HG03108 (cell line): ENCODE measurements around the gene GNB1L.

ENCODE experiments used
- ATAC-seq: cut with Tn5 transposase; IDR thresholded peaks from one replicate; pipeline ENCODE4 v1.9.1; 2021; ENCODE audit warnings: moderate library complexity; ENCODE audit not compliant: unreplicated experiment

The GNB1L gene

DNA sequence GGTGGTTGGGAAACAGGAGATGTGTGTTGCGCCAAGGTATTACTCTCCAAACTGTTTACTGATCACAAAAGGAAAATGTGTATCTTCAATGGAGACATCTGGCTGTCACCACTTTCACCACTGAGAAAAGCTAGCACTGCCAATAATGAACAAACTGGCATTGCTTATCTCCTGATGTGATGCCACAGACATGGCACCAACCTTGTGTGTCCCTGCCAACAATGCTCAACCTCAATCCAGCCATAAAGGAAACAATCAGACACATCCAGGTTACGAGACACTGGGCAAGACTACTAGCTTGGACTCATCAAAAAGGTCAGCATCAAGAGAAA, 28.1 kb downstream of the GNB1L start:
- no peak for ATAC-seq

DNA sequence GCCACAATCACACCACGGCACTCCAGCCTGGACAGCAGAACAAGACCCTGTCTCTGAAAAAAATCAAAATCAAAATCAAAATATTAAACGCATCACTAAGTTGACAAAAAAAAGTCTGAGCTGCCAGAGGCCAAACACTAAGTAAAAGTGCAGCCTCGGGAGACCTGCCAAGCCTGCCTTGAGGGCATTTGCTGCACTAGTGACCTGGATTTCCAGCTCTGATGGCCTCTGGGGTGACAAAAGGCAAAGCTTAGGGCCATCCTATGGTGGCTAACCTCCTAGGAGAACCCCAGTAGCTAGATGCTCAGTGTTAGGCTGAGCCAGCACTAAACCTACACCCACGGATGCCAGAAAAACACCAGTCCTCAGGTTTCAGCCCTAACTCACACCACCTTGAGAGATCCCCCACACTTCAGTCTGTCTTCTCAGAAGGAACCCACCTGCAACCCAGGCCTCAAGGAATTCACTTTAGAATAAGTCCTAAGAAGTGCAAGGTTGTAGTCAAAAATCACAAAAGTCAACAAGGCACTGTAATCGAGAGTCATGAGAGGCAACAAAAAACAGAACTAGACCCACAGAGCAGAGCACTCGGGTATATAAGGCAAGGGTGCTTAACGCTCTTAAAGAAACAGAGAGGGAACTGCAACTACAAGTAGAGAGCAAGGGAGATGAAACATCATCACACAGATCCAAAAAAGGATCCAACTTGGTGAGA, 28.6 kb downstream of the GNB1L start:
- no peak for ATAC-seq

GRCh38 chr22:19824926-19825339, 29.7 kb downstream of the GNB1L start:
- ATAC-seq = no peak

DNA sequence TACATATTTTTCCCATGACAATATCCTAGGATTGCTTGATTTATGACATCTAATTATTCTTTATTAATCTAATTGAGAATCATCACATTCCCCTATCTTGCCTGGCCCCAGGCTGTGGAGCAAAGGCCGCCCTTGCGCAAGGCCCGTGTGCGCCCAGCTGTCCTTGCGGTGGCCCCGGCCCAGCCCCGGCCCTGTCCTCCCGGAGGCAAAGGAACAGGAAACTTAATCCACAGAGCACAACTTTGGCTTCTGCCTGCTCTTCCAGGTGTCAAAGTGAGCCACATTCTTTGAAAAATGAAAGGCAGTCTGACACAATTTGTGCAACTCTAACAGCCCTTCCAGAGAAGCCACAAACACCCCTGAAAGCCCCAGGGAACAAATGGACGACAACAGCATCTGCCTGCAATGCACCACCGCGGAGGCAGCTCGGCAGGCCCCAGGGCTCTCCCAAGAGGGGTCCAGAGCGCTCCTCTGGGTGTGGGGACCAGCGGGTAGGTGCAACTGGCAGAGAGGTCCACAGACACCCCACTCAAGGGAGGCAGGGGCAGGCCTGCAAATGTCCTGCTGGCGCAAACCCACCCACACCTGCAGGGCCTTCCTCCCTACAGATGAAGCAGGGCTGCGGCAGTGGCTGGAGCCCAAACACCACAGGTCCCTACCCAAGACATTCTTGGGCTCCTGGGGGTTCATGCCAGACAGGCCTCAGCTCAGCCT, 30.3 kb downstream of the GNB1L start:
- no peak for ATAC-seq

DNA sequence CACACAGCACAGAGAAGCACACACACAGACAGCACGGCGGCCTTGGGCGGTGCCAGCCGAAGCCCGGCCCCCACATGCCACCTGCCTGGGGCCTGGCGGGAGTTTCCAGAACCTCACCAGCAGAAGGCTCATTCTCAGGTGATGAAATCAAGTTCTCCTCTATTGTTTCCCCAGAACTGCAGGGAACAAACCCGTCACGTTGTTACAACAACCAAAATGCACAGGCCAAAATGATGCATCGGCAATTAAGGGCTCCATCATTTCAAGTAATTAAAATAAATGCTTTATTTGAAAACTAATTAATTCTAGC, 30.8 kb downstream of the GNB1L start:
- ATAC-seq = no peak

- ATAC-seq = no peak
Observed at GRCh38 chr22:19823191-19823901, 31.3 kb downstream of the GNB1L start.

DNA sequence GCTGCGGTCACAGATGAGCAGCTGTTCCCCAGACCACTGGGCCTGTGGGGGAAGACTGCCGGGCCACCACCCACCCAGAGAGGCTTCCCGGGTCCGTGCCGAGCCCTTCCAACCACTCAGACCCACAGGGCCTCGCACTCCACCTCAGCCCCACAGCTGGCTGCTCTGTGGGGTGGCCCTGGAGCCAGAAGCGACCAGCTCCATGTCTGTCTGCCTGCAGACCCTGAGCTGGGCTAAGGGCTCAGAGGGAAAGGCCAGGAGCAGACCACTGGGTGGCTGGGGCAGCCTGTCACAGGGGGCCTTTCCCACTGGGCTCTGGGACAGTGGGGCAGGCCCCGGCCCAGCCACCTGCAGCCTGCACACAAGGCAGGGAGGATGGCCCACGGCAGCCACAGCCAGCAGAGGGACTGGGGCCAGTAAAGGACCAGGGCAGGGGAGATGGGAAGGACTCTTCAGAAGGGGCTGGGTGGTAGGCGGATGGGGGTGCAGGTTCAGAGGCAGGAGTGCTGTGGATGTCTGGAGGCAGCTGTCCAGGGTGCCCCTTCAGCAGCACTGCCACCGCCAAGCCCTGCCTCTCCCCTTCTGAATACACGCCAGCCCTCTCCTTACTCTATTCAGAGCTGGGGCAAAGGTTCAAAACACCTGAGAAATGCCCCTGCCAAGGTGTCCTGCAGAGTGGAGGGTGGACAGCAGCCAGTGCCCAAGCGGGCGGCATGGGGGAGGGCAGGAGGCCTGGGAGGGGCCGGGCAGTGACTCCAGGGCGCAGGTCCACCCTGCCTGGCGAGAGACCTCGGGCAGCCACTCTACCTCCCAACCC, 32.2 kb downstream of the GNB1L start:
- ATAC-seq = no peak

GRCh38 chr22:19821523-19822300, 33.0 kb downstream of the GNB1L start:
- ATAC-seq = no peak

- ATAC-seq = no peak
Observed at GRCh38 chr22:19820880-19821522, 33.7 kb downstream of the GNB1L start.

- no peak for ATAC-seq
Observed at GRCh38 chr22:19819911-19820879, 34.5 kb downstream of the GNB1L start.

- ATAC-seq = no peak
Observed at GRCh38 chr22:19819208-19819910, 35.3 kb downstream of the GNB1L start.

DNA sequence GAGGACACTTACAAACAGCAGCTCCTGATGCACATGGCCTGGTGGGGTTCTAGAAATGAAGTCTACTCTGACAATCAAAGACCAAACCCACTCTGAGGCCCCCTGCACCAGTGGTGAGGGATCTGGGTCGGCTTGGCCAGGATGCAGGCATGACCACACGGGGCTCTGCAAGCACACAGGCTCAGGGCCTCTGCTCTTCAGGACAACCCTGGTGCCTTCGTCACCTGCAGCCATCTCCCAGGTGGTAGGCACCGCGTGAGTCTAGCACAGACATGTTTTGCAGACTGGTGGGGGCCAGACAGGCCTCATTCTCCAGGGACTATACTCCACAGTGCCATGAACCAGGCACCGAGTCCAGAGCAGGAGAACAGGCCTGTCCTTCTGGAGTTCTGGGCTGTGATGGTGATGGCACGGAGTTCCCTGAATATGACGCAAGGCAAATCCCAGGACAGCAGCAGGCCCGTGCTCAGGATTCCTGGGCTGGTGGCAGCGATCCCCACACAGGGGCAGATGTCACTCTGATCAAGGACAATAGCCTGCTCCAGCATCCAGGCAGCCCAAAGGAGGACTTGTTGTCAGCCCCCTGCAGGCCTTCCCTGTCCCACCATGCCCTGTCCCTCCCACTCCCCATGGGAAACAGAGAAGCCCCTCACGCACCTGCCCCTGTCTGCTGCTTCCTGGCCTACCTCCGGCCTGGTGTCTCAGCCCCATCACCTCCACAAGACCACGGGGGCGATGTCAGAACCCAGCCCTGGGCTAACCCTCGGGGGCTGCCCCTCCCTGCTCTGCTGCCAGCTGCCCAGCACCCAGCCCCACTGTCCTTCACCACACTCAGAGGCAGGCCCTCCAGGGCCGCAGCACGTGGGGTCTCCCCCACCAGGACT, 36.1 kb downstream of the GNB1L start:
- no peak for ATAC-seq

DNA sequence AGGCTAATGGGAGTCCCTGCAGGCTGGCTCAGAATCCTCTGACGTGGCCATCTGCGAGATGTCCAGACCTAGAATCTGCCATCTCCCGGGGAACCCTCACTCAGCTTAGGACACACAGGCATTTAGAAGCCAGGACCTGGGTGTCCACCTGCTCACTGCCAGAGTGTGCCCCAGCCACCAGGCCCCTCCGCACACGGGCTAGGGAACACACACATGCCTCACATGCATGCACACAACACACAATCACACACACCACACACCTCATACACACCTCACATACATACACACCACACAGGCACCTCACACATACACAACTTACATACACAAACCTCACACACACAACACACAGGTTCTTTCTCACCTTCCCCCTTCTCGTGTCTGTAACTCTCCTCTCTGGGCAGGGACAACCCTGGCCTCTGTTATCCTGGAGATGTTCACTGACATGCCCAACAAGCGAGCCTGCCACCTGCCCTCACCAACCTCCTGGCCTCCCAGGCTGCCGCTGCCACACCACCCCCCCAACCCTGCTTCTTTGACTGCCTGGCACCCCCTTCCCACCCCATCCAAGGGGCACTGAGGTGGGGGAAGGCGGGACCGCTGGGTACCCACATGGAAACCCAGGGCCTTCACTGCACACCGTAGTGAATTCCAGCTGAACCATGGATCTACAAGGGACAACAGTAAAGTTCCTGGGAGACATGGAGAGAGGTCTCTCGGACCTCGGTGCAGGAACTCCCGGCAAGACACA, 38.1 kb downstream of the GNB1L start:
- no peak for ATAC-seq

- ATAC-seq = no peak
Observed at GRCh38 chr22:19815823-19816290, 38.8 kb downstream of the GNB1L start.

DNA sequence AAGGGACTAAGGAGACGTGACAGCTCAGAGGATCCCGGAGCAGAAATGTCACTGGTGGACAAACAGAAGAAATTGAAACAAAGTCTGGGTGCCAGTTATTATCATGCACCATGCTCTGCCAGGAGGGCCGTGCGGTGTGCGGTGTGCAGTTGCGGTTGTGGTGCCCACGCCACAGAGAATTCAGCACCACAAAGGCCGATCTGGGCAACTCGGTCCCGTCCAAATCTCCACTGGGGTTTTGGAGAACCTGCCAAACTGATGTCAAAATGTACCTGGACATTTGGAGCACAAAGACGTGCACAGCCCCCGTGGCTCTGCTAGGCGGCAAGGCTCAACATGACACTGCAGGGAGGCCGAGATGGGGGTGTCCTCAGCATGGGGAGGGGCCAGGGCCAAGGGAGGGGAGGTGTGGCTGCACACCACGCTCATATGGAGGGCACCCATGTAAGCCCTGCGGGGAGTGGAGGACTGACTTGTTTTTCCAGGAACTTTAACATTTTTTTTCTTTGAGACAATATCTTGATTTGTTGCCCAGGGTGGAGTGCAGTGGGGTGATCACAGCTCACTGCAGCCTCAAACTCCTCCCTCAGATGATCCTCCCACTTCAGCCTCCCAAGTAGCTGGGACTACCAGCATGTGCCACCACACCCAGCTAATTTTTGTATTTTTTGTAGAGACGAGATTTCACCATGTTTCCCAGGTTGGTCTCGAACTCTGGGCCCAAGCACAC, 39.4 kb downstream of the GNB1L start:
- ATAC-seq = no peak

- no peak for ATAC-seq
Observed at GRCh38 chr22:19814428-19814827, 40.2 kb downstream of the GNB1L start.
